ENCODE measurements around the gene AK9.
"Not testable (repeated sequence)": the region's sequence is repeated elsewhere in the genome, so short reads cannot be mapped to it uniquely, and the experiment has no call there.

AK9 gene

DNA sequence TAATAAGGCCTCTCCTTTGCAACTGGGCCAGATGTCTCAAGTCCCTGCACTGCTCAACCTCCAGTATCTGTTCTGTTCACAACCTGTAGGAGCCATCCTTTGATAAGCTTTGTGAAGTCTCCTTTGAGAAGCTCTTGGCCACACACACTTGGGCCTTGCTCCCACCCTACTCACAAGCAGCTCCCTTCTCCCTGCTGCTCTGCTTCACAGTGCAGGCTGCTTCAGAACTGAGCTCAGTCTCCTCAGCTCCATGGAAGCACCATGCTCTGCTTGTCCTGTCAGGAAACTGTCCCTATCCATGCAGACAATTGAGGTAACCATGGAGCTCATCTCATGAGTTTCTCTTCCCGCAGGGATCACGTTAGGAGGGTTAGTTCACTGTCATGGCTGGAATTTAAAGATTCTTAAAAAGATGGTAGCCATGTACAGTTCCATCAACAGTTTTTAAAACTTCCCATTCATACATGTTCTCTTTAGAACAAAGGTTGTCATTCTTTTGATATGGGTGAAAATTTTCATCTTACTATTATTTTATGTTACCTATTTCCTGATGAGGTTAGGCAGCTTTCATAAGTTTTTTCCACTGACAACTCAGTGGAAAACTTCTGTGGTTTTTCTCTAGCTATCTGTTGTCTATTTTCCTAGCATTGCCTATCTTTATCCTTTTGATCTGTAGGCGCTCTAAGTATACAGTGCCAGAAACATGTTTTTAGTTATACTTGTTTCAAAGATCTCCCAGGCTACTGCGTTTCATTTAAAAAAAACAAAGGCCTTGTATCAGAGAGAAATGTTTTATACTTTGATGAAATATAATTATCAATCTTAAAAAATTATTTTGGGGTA lies 62.6 kb downstream of the AK9 start:
- no peak for DNase-seq (ENCODE audit: low read depth in 2 of 3, low spot score in 2 of 3)

GRCh38 chr6:109626311-109626710 lies 64.7 kb downstream of the AK9 start:
- no peak for DNase-seq (ENCODE audit: low read depth in 2 of 3, low spot score in 2 of 3)

DNA sequence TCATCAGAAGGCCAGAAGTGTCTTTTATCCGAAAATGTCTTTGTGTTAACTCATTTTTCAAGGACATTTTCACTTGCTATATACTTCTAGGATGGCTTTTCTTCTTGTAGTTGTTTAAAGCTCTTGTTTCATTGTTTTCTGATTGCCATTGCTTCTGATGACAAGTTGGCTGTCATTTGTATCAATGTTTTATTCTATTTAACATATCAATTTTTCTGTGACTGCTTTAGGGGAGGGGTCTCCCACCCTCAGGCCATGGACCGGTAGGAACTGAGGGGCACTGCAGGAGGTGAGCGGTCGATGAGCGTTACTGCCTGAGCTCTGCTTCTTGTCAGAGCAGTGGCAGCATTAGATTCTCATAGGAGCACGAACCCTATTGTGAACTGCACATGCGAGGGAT lies 65.8 kb downstream of the AK9 start:
- DNase-seq (ENCODE audit: low read depth in 2 of 3, low spot score in 2 of 3), result no peak

- DNase-seq (ENCODE audit: low read depth in 2 of 3, low spot score in 2 of 3), result no peak
Measured at GRCh38 chr6:109623288-109623687, 67.7 kb downstream of the AK9 start.

DNA sequence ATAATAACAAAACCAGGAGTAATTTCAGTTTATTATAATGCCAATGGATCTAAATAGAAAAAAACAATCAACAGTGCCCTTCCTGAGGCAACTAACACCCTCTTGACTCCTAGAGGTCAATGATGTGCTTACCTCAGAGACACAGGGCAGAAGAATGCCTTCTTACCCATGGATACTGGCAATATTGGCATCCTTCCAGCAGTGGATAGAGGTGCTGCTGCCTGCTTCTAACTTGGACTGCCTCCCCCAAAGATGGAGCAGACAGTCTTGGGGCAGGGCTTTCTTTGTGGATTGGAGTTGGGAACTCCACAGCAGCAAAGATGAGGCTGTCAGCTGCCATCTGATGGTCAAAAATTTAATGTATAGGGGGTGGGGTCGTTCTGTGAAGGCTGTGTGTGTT lies 78.7 kb downstream of the AK9 start:
- DNase-seq (ENCODE audit: low read depth in 2 of 3, low spot score in 2 of 3), result no peak

GRCh38 chr6:109611502-109611901 lies 79.5 kb downstream of the AK9 start:
- no peak for DNase-seq (ENCODE audit: low read depth in 2 of 3, low spot score in 2 of 3)

GRCh38 chr6:109610590-109610989 lies 80.4 kb downstream of the AK9 start:
- no peak for DNase-seq (ENCODE audit: low read depth in 2 of 3, low spot score in 2 of 3)

- DNase-seq (ENCODE audit: low read depth in 2 of 3, low spot score in 2 of 3), result no peak
Measured at GRCh38 chr6:109609737-109610136, 81.3 kb downstream of the AK9 start.

GRCh38 chr6:109606359-109606758 lies 84.6 kb downstream of the AK9 start:
- DNase-seq (ENCODE audit: low read depth in 2 of 3, low spot score in 2 of 3), result no peak

DNA sequence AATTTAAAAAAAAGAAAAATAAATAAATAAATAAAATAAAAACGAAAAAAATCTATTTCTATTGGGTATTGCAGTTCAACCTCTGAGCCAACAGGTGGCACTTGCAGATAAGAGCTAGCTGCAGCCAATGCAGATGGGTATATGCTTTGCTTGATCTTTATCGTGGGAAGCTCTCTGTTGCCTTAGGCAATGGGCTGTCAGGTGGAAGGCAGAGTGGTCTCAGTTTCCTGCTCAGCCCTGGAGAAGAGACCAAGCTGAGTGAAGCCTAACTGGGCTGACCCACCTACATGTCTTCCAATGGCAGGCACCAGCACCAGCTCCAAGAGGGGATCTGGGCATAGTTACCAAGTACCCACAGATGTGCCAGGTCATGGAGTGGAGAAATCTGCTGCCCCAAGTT lies 95.0 kb downstream of the AK9 start:
- DNase-seq (ENCODE audit: low read depth in 2 of 3, low spot score in 2 of 3), result peak in 1 of 3 experiments; percentile 2

DNA sequence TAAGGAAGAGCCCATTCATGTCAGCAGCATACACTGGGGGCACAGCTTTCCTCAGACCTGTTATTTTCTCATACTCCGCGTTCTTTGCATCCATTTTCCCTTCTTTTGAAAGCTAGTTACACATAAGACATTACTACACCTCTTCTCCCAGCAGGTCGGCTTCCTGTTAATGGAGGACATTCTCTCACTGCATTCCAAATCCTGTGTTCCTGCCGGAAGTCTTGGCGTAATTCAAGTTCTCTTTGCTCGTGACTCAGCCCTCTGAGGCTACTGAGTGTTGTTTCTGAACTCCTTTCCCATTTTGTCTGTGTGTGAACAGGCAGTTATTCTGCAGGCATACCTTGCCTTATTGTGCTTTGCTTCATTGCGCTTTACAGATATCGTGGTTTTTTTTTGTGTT lies 110.5 kb downstream of the AK9 start:
- DNase-seq (ENCODE audit: low read depth in 2 of 3, low spot score in 2 of 3), result no peak

GRCh38 chr6:109579361-109579760 lies 111.6 kb downstream of the AK9 start:
- no peak for DNase-seq (ENCODE audit: low read depth in 2 of 3, low spot score in 2 of 3)

DNA sequence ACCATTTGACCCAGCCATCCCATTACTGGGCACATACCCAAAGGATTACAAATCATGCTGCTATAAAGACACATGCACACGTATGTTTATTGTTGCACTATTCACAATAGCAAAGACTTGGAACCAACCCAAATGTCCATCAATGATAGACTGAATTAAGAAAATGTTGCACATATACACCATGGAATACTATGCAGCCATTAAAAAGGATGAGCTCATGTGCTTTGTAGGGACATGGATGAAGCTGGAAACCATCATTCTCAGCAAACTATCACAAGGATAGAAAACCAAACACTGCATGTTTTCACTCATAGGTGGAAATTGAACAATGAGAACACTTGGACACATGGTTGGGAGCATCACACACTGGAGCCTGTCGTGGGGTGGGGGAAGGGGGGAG lies 121.1 kb downstream of the AK9 start:
- DNase-seq (ENCODE audit: low read depth in 2 of 3, low spot score in 2 of 3), result not testable (repeated sequence)

GRCh38 chr6:109561844-109562243 lies 129.2 kb downstream of the AK9 start:
- DNase-seq (ENCODE audit: low read depth in 2 of 3, low spot score in 2 of 3), result no peak

DNA sequence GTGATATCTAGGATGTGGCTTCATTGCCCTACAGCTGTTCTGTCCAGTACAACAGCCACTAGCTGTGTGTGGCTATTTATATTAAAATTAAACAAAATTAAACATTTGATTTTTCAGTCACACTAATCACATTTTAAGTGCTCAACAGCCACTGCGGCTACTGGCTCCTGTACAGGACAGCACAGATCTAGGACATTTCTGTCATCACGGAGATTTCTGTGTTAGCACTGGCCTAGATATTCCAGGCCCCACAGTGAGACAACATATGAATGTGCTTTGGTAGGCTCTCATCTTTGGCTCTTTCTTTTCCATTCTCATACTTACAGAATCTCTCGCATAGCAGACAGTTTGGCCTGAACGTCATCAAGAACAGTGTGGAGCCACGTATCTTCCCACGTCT lies 159.6 kb downstream of the AK9 start:
- DNase-seq (ENCODE audit: low read depth in 2 of 3, low spot score in 2 of 3), result no peak

- no peak for DNase-seq (ENCODE audit: low read depth in 2 of 3, low spot score in 2 of 3)
Measured at GRCh38 chr6:109527989-109528388, 163.0 kb downstream of the AK9 start.

DNA sequence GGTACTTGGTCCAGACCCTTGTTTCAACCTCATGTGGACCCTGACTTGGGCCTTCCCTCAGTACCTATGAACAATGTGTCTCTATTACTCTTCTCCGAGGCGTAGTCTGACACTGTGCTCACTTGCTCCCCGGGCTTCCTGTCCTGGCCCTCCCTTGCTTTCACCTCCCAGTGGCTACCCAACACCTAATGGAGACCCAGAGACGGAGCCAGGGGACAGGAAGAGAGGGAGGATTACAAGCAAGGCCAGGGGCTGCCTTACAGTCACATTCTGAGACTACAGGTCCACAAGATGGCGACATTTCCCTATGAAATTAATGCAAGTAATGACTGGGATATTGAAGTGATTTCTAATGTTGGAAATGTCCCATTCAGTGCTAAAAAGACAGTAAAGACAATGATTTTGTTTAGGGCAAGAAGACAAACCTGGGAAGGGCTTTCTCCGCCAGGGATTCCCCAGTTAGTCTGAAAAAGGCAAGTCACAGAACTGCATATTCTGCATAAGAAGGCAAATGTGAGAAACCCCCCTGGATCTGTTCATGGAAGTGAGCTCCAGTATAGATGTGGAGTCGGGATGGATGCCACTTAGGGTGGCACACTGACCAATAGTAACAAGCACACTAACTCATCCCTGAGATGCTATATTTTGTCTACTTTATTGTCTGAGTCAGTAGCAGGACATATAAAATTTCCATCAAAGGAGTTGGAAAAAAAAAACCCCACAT lies 163.9 kb downstream of the AK9 start:
- DNase-seq (ENCODE audit: low read depth in 2 of 3, low spot score in 2 of 3), result peak in 2 of 3 experiments; percentile 5 to 25

GRCh38 chr6:109524129-109524528 lies 166.9 kb downstream of the AK9 start:
- DNase-seq (ENCODE audit: low read depth in 2 of 3, low spot score in 2 of 3), result no peak

- no peak for DNase-seq (ENCODE audit: low read depth in 2 of 3, low spot score in 2 of 3)
Measured at GRCh38 chr6:109523478-109523877, 167.5 kb downstream of the AK9 start.

DNA sequence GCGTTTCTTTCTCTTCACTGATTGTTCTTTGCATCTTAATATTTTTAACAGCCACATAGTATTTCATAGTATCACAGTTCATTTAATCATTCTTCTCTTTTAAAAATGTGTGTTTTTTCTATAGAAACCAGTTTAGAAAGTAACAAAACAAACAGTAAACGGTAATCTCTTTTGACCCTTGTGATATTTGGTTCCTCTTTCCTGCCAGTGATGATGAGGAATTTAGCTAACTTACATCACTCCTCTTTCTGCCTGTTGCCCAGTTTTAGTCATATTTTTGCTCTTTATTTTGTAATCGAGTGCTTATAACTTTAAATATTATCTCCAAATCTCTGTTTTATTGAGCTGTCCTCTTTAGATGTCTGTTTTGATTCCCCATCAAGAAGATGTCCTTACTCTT lies 169.9 kb downstream of the AK9 start:
- no peak for DNase-seq (ENCODE audit: low read depth in 2 of 3, low spot score in 2 of 3)

GRCh38 chr6:109519647-109520046 lies 171.4 kb downstream of the AK9 start:
- DNase-seq (ENCODE audit: low read depth in 2 of 3, low spot score in 2 of 3), result not testable (repeated sequence)

DNA sequence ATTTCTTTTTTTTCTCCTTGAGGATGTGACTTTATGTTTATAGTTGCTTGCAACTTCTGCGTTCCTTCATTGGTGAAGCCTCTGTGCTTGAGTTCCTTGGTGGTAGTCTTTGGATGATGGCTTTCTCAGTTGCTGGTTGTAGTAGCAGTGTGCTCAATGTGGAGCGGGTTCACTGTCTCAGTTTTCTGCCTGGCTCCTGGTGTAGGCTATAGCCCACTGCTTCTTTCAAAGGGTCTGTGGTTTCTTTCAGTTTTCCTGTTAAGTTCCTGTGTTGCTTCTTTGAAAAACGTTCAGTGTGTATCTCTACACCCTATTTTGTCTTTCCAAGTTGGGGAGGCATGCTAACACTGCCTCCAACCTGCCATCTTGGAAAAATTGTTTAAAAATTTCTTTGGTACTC lies 174.1 kb downstream of the AK9 start:
- DNase-seq (ENCODE audit: low read depth in 2 of 3, low spot score in 2 of 3), result no peak
